OCI-LY7 (cell line): ENCODE data around the gene CARMIL1. TPM values are rescaled to one million over a fixed set of nuclear protein-coding genes. Genes with fewer than 3 reads are reported as not detected.

Experiments used
- BruUV-seq: library from RNA; stranded (reverse); fragments of 400-500 nt; replicated peaks from 2 replicates; lab custom pipeline; 2021; lab: Mats Ljungman, UMichigan
- CTCF ChIA-PET: fragments of 300-600 bp; sonication (Branson Sonifier 250); formaldehyde crosslinking; loops from one replicate; lab custom pipeline; 2022; ENCODE audit warnings: antibody characterized with exemption; ENCODE audit not compliant: unreplicated experiment; lab: Charles Lee
- POLR2A ChIA-PET: fragments of 300-600 bp; sonication (Branson Sonifier 250); formaldehyde crosslinking; loops from one replicate; lab custom pipeline; 2022; ENCODE audit warnings: antibody characterized with exemption; lab: Charles Lee
- DNase-seq: peaks from one replicate; pipeline ENCODE4 v3.0.0-alpha.2; 2015; ENCODE audit warnings: low spot score
- H2AFZ ChIP-seq: fragments of 200-600 bp; sonication (generic), shearing (Covaris generic); 2 replicates; pipeline ENCODE4 v1.6.1; 2014; ENCODE audit warnings: mild to moderate bottlenecking, antibody characterized with exemption, low read length, moderate library complexity
- H3K27ac ChIP-seq: fragments of 200-600 bp; sonication (generic); 2 replicates; pipeline ENCODE4 v1.5.1; 2014; ENCODE audit warnings: mixed run types, low read depth, mild to moderate bottlenecking, moderate library complexity, low read length, inconsistent platforms; ENCODE audit not compliant: poor library complexity, severe bottlenecking
- H3K36me3 ChIP-seq: fragments of 200-600 bp; sonication (generic); 2 replicates; pipeline ENCODE4 v1.6.1; 2014; ENCODE audit warnings: mild to moderate bottlenecking, antibody characterized with exemption, low read length, moderate library complexity, mixed read lengths; ENCODE audit not compliant: insufficient read depth
- H3K4me1 ChIP-seq: fragments of 200-600 bp; sonication (generic); 2 replicates; pipeline ENCODE4 v1.5.1; 2014; ENCODE audit warnings: mild to moderate bottlenecking, low read length; ENCODE audit not compliant: insufficient read depth, poor library complexity, severe bottlenecking
- H3K4me2 ChIP-seq: fragments of 200-600 bp; sonication (generic); 2 replicates; pipeline ENCODE4 v1.6.1; 2014; ENCODE audit warnings: mild to moderate bottlenecking, low read length
- H3K4me3 ChIP-seq: fragments of 200-600 bp; sonication (generic); 2 replicates; pipeline ENCODE4 v1.5.1; 2014; ENCODE audit warnings: mild to moderate bottlenecking, low read depth, low read length; ENCODE audit not compliant: poor library complexity, severe bottlenecking
- H3K79me2 ChIP-seq: fragments of 200-600 bp; sonication (generic); 2 replicates; pipeline ENCODE4 v1.6.1; 2016; ENCODE audit warnings: low read depth, mild to moderate bottlenecking, low read length, moderate library complexity, mixed read lengths; ENCODE audit not compliant: insufficient read depth
- H3K9me2 ChIP-seq: fragments of 200-600 bp; sonication (generic); 2 replicates; pipeline ENCODE4 v1.6.1; 2016; ENCODE audit warnings: mild to moderate bottlenecking, low read length, mixed read lengths; ENCODE audit not compliant: insufficient read depth
- H3K9me3 ChIP-seq: fragments of 200-600 bp; sonication (generic); 2 replicates; pipeline ENCODE4 v1.6.1; 2014; ENCODE audit warnings: mild to moderate bottlenecking, mixed run types, low read length, mixed read lengths
- H4K20me1 ChIP-seq: fragments of 200-600 bp; sonication (generic); 2 replicates; pipeline ENCODE4 v1.6.1; 2014; ENCODE audit warnings: mild to moderate bottlenecking, antibody characterized with exemption, low read length, moderate library complexity, mixed read lengths; ENCODE audit not compliant: insufficient read depth
- EZH2phosphoT487 ChIP-seq: fragments of 200-600 bp; sonication (generic); IDR thresholded peaks from 2 replicates; pipeline ENCODE4 v1.6.1; 2018; ENCODE audit warnings: low read depth, borderline replicate concordance, mild to moderate bottlenecking, mixed run types, antibody characterized with exemption, low read length, moderate library complexity, mixed read lengths
- intact Hi-C: fragments of 100-400 bp; cut with micrococcal nuclease; formaldehyde crosslinking; loops from one replicate; pipeline ENCODE4 v1.10.0; 2022; ENCODE audit not compliant: unreplicated experiment
- total RNA-seq, 2 experiments: library from RNA; depleted of rRNA in 1 of 2; stranded (reverse); fragments of >200 nt in 1 of 2; shearing (Covaris generic) in 1 of 2; gene quantifications; 2 replicates each; pipeline ENCODE4 v1.2.3, GENCODE V29; 2014 to 2022
- TF ChIP-seq, protein P1 (sequence below): fragments of 200-600 bp; sonication (generic); conservative IDR thresholded peaks from 2 replicates; pipeline ENCODE4 v1.5.1; 2014; ENCODE audit warnings: mild to moderate bottlenecking, antibody characterized with exemption, low read length, moderate library complexity, mixed read lengths

CARMIL1 gene
- total RNA-seq, 2 experiments from 2014 or later: 25.5 to 40.1 TPM

DNA sequence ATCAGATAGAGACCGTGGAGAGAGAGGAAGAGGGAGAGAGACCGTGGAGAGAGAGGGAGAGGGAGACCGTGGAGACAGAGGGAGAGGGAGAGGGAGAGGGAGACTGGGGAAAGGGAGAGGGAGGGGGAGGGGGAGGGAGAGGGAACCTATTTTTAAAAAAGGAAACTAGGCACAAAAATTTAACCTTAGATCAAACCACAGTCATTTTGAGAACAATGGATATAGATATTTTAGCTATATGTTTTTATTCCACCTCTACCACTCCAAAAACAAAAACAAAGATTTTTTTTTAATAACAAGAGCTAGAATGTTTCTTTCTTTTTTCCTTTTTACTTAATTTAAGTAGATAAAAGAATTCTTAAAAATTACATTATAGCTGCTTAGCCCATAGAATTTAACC lies 307.8 kb downstream of the CARMIL1 start:
- BruUV-seq: no TSS peak
- H3K27ac ChIP-seq: no peak overlapping the region
- CTCF ChIA-PET: no interaction called here
- H3K4me3 ChIP-seq: no peak overlapping the region
- no peaks in the 10 kb centered on the region for H3K4me1 ChIP-seq
- intact Hi-C loops: no loop called here
- no peak overlapping the region for H3K4me2 ChIP-seq
- POLR2A ChIA-PET: interaction anchor here (0.7 to 1.0 kb wide), 2 partner anchors 83 to 329 kb away, joined by 3 to 4 read pairs; no protein-coding TSS in a partner anchor
- no peaks in the 10 kb centered on the region for H3K79me2 ChIP-seq
- TF ChIP-seq, protein P1, sequence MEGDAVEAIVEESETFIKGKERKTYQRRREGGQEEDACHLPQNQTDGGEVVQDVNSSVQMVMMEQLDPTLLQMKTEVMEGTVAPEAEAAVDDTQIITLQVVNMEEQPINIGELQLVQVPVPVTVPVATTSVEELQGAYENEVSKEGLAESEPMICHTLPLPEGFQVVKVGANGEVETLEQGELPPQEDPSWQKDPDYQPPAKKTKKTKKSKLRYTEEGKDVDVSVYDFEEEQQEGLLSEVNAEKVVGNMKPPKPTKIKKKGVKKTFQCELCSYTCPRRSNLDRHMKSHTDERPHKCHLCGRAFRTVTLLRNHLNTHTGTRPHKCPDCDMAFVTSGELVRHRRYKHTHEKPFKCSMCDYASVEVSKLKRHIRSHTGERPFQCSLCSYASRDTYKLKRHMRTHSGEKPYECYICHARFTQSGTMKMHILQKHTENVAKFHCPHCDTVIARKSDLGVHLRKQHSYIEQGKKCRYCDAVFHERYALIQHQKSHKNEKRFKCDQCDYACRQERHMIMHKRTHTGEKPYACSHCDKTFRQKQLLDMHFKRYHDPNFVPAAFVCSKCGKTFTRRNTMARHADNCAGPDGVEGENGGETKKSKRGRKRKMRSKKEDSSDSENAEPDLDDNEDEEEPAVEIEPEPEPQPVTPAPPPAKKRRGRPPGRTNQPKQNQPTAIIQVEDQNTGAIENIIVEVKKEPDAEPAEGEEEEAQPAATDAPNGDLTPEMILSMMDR: no peak
- no peak for TF ChIP-seq EZH2phosphoT487
- no peaks in the 10 kb centered on the region for H3K9me2 ChIP-seq
- H2AFZ ChIP-seq: no peak overlapping the region
- no peaks in the 10 kb centered on the region for H3K9me3 ChIP-seq
- no peaks in the 10 kb centered on the region for H4K20me1 ChIP-seq
- DNase-seq: no peak
- peaks cover 56% of the 10 kb centered on the region for H3K36me3 ChIP-seq

DNA sequence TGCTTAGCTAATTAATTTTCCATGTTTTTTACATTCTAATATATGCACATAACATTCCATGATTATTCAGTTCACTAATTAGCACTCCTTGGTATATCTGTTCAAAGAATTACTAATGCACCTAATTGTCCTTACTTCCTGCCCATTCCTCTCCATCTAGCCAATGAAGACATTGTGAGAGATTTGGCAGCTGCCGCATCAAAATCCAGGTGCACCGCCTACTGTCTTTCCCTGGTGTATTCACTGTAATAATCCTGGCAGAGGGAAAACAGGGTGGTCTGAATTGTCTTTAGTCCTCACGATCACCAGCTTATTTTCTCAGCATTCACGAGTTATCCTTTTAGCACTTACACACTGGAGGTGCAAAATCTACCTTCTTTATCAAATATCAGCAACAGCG lies 311.8 kb downstream of the CARMIL1 start:
- ChIA-PET CTCF (no interaction called here), POLR2A (interaction anchor here (0.7 to 0.9 kb wide), 3 partner anchors 13 to 329 kb away, joined by 3 to 5 read pairs (median 5); no protein-coding TSS in a partner anchor)
- no peaks in the 10 kb centered on the region for H3K79me2 ChIP-seq
- H4K20me1 ChIP-seq: no peaks in the 10 kb centered on the region
- H3K27ac ChIP-seq: no peak overlapping the region
- no peaks in the 10 kb centered on the region for H3K9me3 ChIP-seq
- no peak overlapping the region for H3K4me3 ChIP-seq
- intact Hi-C loops: no loop called here
- H3K36me3 ChIP-seq: peaks cover 61% of the 10 kb centered on the region
- BruUV-seq: no TSS peak
- no peak for DNase-seq
- no peak for TF ChIP-seq EZH2phosphoT487
- TF ChIP-seq, protein P1: no peak
- no peaks in the 10 kb centered on the region for H3K4me1 ChIP-seq
- no peak overlapping the region for H3K4me2 ChIP-seq
- H2AFZ ChIP-seq: no peak overlapping the region
- no peaks in the 10 kb centered on the region for H3K9me2 ChIP-seq
